OCI-LY7 (cell line): ENCODE data around the gene COX7A2.

Experiments
- CTCF ChIP-seq: fragments of 200-600 bp; sonication (generic); conservative IDR thresholded peaks from 2 replicates; pipeline ENCODE4 v1.5.1; 2014; ENCODE audit warnings: mild to moderate bottlenecking, antibody characterized with exemption, low read length, moderate library complexity, mixed read lengths
- EZH2phosphoT487 ChIP-seq: fragments of 200-600 bp; sonication (generic); IDR thresholded peaks from 2 replicates; pipeline ENCODE4 v1.6.1; 2018; ENCODE audit warnings: low read depth, borderline replicate concordance, mild to moderate bottlenecking, mixed run types, antibody characterized with exemption, low read length, moderate library complexity, mixed read lengths

- TF ChIP-seq CTCF (peak; percentile 44; the same call in 1 of the 2 replicates), EZH2phosphoT487 (no peak)
These were observed 34.3 kb downstream of the COX7A2 start for GRCh38 chr6:75209184-75209723.
